Measurements from ENCODE around the gene VPS51. TPM values are rescaled to one million over a fixed set of nuclear protein-coding genes. Genes with fewer than 3 reads are reported as not detected.

Gene VPS51
- total RNA-seq, 4 donors from 2014 or later, result 193 to 544 (median 439) TPM

DNA sequence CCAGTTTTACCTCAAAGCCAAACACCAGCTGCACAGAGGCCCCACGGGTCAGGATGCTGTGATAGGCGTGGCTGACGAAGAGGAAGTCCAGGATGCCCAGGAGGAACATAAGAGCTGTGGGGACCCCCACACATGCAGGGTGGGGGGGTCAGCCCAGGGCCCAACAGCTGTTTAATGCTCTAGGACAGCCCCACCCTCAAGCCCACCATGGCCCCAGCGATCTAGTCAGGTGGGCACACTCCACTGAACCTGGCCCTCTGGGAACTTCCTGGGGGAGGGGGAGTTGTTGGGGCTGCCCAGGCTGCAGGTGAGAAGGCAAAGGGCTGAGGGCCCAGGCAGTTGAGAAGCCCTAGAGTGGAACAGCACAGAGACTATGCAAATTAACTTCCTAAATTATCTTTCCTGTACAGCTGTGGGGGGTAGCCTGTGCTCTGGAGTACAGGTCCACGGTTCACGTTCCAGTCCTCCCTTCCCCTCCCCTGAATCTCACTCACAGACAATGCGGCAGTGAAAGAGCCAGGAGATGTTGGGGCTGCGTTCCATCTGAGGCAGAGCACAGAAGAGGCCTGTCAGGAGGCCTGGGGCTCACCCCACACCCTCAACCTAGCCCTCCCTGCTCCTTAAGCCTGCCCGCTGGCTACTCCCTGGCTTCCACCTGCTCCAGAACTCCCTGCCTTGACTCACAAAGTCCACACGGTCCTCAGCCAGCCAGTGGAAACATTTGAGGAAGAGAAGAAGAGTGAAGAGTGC, 36.4 kb downstream of the VPS51 start:
- Histone ChIP-seq H3K27ac (peak overlapping the region in 3 of 4 donors; percentile 42 to 99 (median 95)), H3K27me3 (no peaks in the 10 kb centered on the region), H3K36me3 (peaks cover 0 to 56% (median 41%) of the 10 kb centered on the region in 3 donors), H3K4me3 (peak overlapping the region in 2 of 4 donors; percentile 69 to 85), H3K9me3 (no peaks in the 10 kb centered on the region), H3K4me1 (peaks cover 0 to 41% (median 20%) of the 10 kb centered on the region in 4 donors)
- WGBS, 2 donors, result 57 to 62% methylated on average over 9 to 10 of the region's 10 CpGs
- TF ChIP-seq CTCF (IDR thresholded peaks at IDR 0.05) (no peak), EP300 (IDR thresholded peaks at IDR 0.05) (no peak)
- no peak for DNase-seq (ENCODE audit: low spot score in 2 of 2)

DNA sequence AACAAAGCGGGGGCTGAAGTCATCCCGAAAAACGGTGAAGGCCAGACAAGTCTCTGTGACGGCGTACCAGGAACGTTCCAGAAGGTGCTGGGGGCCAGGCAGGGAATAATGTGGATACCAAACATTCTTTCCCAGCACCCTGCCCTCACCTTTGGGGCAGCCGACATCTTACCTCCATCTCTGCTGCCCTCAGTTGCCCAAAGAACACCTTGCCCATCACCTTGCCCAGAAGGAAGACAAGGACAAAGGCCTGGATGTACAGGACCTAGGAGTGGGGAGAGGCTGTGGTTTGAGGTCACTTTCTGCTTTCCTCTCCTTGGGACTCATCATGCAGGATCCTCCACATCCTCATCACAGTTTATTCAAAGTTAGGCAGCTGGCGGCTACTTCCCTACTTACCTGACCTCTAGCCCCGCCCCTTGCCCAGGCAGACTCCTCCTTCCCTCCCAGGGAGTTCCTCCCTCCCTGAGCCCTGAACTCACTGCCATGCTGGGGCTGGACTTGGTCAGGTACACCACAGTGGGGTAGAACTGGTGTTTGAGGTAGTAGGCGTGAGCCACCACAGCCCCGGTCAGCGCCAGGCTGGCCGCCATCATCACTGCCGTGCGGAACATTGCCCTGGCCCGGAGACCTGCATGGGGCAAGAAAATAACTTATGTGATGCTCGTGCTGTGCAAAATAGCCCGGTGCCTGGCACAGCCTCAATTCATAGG, 37.1 kb downstream of the VPS51 start:
- DNase-seq (ENCODE audit: low spot score in 2 of 2), result no peak
- no peaks in the 10 kb centered on the region for H3K27me3 ChIP-seq
- H3K36me3 ChIP-seq, result peaks cover 0 to 49% (median 35%) of the 10 kb centered on the region in 3 donors
- H3K4me1 ChIP-seq, result peaks cover 0 to 41% (median 20%) of the 10 kb centered on the region in 4 donors
- 38% methylated on average over 18 of the region's 18 CpGs for WGBS, 2 donors
- no peaks in the 10 kb centered on the region for H3K9me3 ChIP-seq
- no peak for TF ChIP-seq EP300 (IDR thresholded peaks at IDR 0.05)
- TF ChIP-seq POLR2A (IDR thresholded peaks at IDR 0.05), result no peak
- no peak for TF ChIP-seq CTCF (IDR thresholded peaks at IDR 0.05)
- H3K4me3 ChIP-seq, result peak overlapping the region; percentile 69 to 94 (median 89)
- peak overlapping the region; percentile 29 to 99 (median 95) for H3K27ac ChIP-seq

DNA sequence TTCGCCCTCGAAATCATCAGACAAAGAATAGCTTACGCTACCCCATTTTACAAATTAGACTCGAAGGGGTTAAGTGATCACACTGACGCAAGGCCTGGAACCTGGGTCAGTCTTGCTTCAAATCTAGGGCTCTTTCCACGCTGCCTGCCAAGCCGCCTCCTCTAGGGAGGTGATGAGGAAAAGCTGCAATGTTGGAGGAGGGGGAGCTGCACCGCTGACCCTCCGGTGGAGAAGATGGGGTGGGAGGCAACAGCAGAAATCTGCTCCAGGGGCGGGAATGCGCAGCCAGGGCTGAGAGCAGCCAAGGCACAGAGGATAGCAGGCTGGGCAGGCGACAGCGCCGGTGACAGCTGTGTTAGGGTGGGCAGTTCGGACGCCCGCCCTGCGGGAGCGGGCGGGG, 37.7 kb downstream of the VPS51 start:
- H3K27ac ChIP-seq, result peak overlapping the region; percentile 95 to 99 (median 96)
- no peaks in the 10 kb centered on the region for H3K27me3 ChIP-seq
- no peaks in the 10 kb centered on the region for H3K9me3 ChIP-seq
- H3K36me3 ChIP-seq, result peaks cover 0 to 43% (median 32%) of the 10 kb centered on the region in 3 donors
- peaks cover 0 to 41% (median 20%) of the 10 kb centered on the region in 4 donors for H3K4me1 ChIP-seq
- 1 to 2% methylated on average over 18 to 20 of the region's 20 CpGs for WGBS, 2 donors
- peak overlapping the region; percentile 69 to 94 (median 89) for H3K4me3 ChIP-seq
- no peak for TF ChIP-seq EP300 (IDR thresholded peaks at IDR 0.05)
- no peak for TF ChIP-seq CTCF (IDR thresholded peaks at IDR 0.05)
- no peak for TF ChIP-seq POLR2A (IDR thresholded peaks at IDR 0.05)
- peak in 1 of 2 donors; percentile 53 for DNase-seq (ENCODE audit: low spot score in 2 of 2)

DNA sequence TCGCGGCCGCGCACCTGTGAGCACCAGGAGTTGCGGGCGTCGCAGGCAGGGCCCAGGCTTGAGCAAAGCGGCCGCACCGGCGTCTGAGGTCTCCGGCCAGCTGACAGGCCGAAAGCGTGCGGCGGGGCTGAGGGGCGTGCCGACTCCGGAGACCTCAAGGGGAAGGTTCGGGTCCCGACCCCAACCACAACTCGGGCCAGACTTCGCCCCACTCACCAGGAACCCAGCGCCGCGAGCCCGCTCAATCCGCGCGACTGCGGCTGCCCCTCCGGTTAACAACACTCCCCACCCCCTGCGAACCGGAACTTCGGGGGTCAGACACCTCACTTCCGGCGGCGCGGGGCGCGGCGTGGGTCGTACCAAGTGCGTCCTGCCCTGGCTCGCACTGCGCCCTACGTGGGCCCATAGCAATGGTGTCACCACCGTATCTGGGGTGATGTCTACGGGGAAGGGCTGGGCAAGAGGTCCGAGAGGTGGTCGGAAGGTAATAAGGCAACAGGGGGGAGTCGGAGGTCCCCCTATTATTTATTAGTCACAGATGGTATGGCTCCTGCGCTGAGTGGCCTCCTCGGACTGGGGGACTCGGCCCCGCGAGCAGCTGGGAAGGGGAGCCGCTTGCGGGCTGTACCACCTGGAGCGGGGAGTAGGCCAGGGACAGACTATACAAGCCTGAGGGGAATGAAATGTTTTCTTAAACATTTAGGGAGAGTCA, 38.4 kb downstream of the VPS51 start, which contains the start of gene SYVN1:
SYVN1 (minus strand) TSS at position 280 of the 712 bp plus-strand sequence. CDS start 918 bp downstream, outside the sequence.
- peak; percentile 83 to 89 for DNase-seq (ENCODE audit: low spot score in 2 of 2)
- Histone ChIP-seq H3K36me3 (peaks cover 0 to 37% (median 25%) of the 10 kb centered on the region in 3 donors), H3K4me3 (peak within 1 kb of the TSS; percentile 69 to 94 (median 89)), H3K27ac (peak within 1 kb of the TSS; percentile 95 to 99 (median 96)), H3K27me3 (no peaks in the 10 kb centered on the region), H3K4me1 (peaks cover 0 to 41% (median 20%) of the 10 kb centered on the region in 4 donors), H3K9me3 (no peaks in the 10 kb centered on the region)
- TF ChIP-seq EP300 (IDR thresholded peaks at IDR 0.05) (peak; percentile 81 to 99), CTCF (IDR thresholded peaks at IDR 0.05) (peak in 2 of 5 experiments; percentile 39 to 58), POLR2A (IDR thresholded peaks at IDR 0.05) (peak; percentile 94)
- 1 to 2% methylated on average over 44 to 45 of the region's 60 CpGs for WGBS, 2 donors

Data from tibial nerve (tissue), 4 donors.